Umbilical cord (tissue), 2 donors: ENCODE measurements around the gene FCGR1A. TPM values are rescaled to one million over a fixed set of nuclear protein-coding genes. Genes with fewer than 3 reads are reported as not detected.
"Not testable (repeated sequence)": the region's sequence is repeated elsewhere in the genome, so short reads cannot be mapped to it uniquely, and the experiment has no call there.

Source experiments
- DNase-seq: peaks from one replicate; pipeline ENCODE4 v3.0.0-alpha.2; 2015; ENCODE audit warnings: low spot score
- total RNA-seq: library from RNA; depleted of rRNA; stranded (reverse); fragments of >200 nt; gene quantifications from one replicate; pipeline ENCODE4 v1.2.3, GENCODE V29; 2014; ENCODE audit warnings: low replicate concordance; ENCODE audit not compliant: insufficient read depth

FCGR1A gene
- total RNA-seq, 1 donor from 2014 or later = 23.8 TPM

DNA sequence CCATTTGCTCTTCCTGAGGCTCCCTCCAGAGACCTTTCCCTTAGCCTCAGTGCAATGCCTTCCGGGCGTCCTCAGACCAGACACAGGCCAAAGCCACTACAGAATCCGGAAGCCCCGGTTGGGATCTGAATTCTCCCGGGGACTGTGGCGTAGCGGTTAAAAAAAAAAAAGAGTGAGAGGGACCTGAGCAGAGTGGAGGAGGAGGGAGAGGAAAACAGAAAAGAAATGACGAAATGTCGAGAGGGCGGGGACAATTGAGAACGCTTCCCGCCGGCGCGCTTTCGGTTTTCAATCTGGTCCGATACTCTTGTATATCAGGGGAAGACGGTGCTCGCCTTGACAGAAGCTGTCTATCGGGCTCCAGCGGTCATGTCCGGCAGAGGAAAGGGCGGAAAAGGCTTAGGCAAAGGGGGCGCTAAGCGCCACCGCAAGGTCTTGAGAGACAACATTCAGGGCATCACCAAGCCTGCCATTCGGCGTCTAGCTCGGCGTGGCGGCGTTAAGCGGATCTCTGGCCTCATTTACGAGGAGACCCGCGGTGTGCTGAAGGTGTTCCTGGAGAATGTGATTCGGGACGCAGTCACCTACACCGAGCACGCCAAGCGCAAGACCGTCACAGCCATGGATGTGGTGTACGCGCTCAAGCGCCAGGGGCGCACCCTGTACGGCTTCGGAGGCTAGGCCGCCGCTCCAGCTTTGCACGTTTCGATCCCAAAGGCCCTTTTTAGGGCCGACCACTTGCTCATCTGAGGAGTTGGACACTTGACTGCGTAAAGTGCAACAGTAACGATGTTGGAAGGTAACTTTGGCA is 50.0 kb downstream of the FCGR1A start:
- DNase-seq = not testable (repeated sequence)

DNA sequence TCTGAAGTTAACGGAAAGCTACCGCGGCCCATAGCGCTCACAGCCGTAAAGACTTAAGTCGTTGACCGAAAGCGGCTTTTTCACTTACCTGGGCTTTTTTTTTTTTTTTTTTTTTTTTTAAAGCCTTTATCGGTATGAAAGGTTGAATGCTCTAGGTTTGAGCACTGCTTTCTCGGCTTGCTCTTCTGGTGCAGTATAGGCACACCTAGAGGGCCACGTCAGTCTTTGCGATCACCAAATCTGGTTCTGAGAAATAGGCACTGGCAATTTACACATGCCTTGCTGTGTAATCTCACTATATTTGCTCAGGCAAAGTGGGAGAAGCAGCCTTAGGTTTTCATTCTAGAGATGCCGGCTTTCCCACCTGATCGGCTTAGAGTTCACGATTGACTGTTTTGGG is 50.6 kb downstream of the FCGR1A start:
- DNase-seq = not testable (repeated sequence)

DNA sequence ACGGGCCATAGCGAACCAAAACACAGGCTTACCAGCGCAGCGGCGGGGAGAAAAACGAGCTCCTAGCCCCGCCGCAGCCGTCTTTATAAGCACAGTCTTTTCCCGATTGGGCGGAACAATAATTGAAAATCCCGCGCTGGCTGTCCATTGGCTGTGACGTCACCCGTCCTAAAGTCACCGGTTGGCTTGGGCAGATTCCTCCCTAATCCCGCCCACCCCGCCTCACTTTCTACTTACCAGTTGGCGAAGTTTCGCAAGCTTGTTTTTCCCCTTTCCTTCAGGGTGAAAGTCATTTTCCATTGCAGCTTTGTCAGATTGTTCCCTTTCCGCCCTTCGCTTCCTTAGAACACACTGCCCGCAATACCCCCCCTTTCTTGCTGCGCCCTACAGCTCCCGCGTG is 58.7 kb downstream of the FCGR1A start:
- not testable (repeated sequence) for DNase-seq

Other genes starting within 250 kb of the FCGR1A start
- not detected for gene PPIAL4C, start 198.8 kb upstream of the FCGR1A start, total RNA-seq
- 26.2 TPM for gene BOLA1, start 116.9 kb downstream of the FCGR1A start, total RNA-seq
- 3.6 TPM for gene SV2A, start 135.2 kb downstream of the FCGR1A start, total RNA-seq
- 3.1 TPM for gene SF3B4, start 145.1 kb downstream of the FCGR1A start, total RNA-seq
- gene MTMR11, start 154.2 kb downstream of the FCGR1A start, total RNA-seq = 14.2 TPM
- gene OTUD7B, start 228.0 kb downstream of the FCGR1A start, total RNA-seq = 16.4 TPM